ENCODE results near the gene ABCC11. TPM values are rescaled to one million over a fixed set of nuclear protein-coding genes. Genes with fewer than 3 reads are reported as not detected.

The ABCC11 gene
- total and polyA plus RNA-seq, 2 donors (not counting 1 experiment from before 2014, with no cell fraction given): 0.09 TPM; not detected in 1

DNA sequence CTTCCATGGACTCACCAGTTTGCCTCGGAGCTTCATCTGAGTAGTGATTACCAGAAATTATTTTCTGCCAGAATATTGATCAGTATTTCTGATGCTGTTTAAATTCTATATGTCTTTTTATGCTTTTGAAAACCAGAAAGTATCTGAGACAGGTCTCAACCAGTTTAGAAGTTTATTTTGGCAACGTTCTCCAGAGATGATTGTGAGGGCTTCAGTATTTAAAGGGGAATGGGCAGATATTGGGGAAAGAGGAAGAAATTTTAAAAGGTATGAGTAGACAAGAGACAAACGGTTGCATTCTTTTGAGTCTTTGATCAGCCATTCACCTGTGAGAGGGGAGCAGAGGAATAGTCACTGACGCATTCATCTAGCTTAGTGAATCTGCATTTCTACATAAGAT is 44.4 kb upstream of the ABCC11 start:
- ATAC-seq (ENCODE audit: low read depth) (no peak), DNase-seq (no peak)
- Histone ChIP-seq H3K4me2 (replicated peaks; ENCODE audit: low read depth, low read length, poor library complexity, severe bottlenecking) (no peak overlapping the region), H2AFZ (ENCODE audit: insufficient read depth, low read depth, low read length, poor library complexity, severe bottlenecking) (no peak overlapping the region), H3K27ac (ENCODE audit: low read length in 2 of 2) (no peak overlapping the region), H3K27me3 (replicated peaks in 1 of 4; ENCODE audit: control extremely low read depth in 1 of 4, control insufficient read depth in 3 of 4, insufficient read depth in 4 of 4, low read length in 3 of 4) (no peaks in the 10 kb centered on the region), H3K4me3 (ENCODE audit: control extremely low read depth in 1 of 5, extremely low read depth in 1 of 5, insufficient read depth in 1 of 5, low read depth in 2 of 5, low read length in 4 of 5) (no peak overlapping the region), H3K36me3 (replicated peaks in 1 of 2; ENCODE audit: control extremely low read depth in 1 of 2, control insufficient read depth in 1 of 2, extremely low read depth in 1 of 2, insufficient read depth in 2 of 2, low read length in 1 of 2) (peaks cover 13 to 58% of the 10 kb centered on the region in 2 experiments), H4K20me1 (ENCODE audit: control insufficient read depth, insufficient read depth, low read length, poor library complexity, severe bottlenecking) (no peaks in the 10 kb centered on the region), H3K9me3 (ENCODE audit: control extremely low read depth in 1 of 3, control insufficient read depth in 2 of 3, insufficient read depth in 1 of 3, low read length in 2 of 3) (peaks cover 0 to 8% (median 6%) of the 10 kb centered on the region in 3 donors), H3K9ac (ENCODE audit: low read length) (no peak overlapping the region), H3K79me2 (ENCODE audit: control insufficient read depth, insufficient read depth, low read length) (peaks cover 8% of the 10 kb centered on the region), H3K4me1 (ENCODE audit: control insufficient read depth in 2 of 2, insufficient read depth in 2 of 2, low read length in 2 of 2) (no peaks in the 10 kb centered on the region)
- no peaks in the 10 kb centered on the region for H3K27me3 Mint-ChIP-seq
- peaks cover 2% of the 10 kb centered on the region for H3K9me3 Mint-ChIP-seq (ENCODE audit: insufficient read depth)
- intact Hi-C loops (cut with micrococcal nuclease): no loop called here
- no CpG with 5 or more reads among the region's 4 CpGs for WGBS (ENCODE audit: insufficient coverage)
- H3K4me3 Mint-ChIP-seq: no peak overlapping the region
- H3K27ac Mint-ChIP-seq: no peak overlapping the region
- POLR2A ChIA-PET: no interaction called here
- CTCF ChIA-PET: interaction anchor here (1.0 to 1.2 kb wide), 2 partner anchors 234 to 255 kb away, joined by 3 read pairs; no protein-coding TSS in a partner anchor
- TF ChIP-seq, protein P1, sequence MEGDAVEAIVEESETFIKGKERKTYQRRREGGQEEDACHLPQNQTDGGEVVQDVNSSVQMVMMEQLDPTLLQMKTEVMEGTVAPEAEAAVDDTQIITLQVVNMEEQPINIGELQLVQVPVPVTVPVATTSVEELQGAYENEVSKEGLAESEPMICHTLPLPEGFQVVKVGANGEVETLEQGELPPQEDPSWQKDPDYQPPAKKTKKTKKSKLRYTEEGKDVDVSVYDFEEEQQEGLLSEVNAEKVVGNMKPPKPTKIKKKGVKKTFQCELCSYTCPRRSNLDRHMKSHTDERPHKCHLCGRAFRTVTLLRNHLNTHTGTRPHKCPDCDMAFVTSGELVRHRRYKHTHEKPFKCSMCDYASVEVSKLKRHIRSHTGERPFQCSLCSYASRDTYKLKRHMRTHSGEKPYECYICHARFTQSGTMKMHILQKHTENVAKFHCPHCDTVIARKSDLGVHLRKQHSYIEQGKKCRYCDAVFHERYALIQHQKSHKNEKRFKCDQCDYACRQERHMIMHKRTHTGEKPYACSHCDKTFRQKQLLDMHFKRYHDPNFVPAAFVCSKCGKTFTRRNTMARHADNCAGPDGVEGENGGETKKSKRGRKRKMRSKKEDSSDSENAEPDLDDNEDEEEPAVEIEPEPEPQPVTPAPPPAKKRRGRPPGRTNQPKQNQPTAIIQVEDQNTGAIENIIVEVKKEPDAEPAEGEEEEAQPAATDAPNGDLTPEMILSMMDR (IDR thresholded peaks at IDR 0.05): no peak
- no peak for TF ChIP-seq EZH2 (IDR thresholded peaks at IDR 0.05; ENCODE audit: borderline replicate concordance, insufficient read depth, low read depth, low read length, poor library complexity, severe bottlenecking)
- H3K4me1 Mint-ChIP-seq: no peaks in the 10 kb centered on the region

DNA sequence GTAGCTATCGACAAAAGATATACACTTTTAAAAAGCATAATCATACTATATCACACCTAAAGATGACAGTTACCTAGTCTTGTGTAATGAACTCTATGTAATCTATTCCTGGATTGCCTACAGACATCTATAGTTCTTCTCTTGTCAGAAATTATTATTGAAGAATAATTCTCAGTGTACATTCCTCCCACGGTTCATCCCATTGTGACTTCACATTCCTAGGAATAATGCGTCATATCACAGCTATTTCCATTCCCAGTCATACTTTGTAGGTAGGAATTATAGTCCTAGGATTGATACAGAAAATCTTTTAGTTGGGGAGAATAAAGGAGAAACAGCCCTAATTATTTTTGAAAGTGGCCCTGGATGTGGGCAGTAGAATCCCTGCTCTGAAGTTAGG is 44.0 kb upstream of the ABCC11 start:
- H4K20me1 ChIP-seq (ENCODE audit: control insufficient read depth, insufficient read depth, low read length, poor library complexity, severe bottlenecking): no peaks in the 10 kb centered on the region
- no peak for DNase-seq
- peaks cover 11% of the 10 kb centered on the region for H3K79me2 ChIP-seq (ENCODE audit: control insufficient read depth, insufficient read depth, low read length)
- TF ChIP-seq, protein P1 (IDR thresholded peaks at IDR 0.05): no peak
- no peak for TF ChIP-seq EZH2 (IDR thresholded peaks at IDR 0.05; ENCODE audit: borderline replicate concordance, insufficient read depth, low read depth, low read length, poor library complexity, severe bottlenecking)
- no peaks in the 10 kb centered on the region for H3K27me3 ChIP-seq (replicated peaks in 1 of 4; ENCODE audit: control extremely low read depth in 1 of 4, control insufficient read depth in 3 of 4, insufficient read depth in 4 of 4, low read length in 3 of 4)
- H3K27ac ChIP-seq (ENCODE audit: low read length in 2 of 2): no peak overlapping the region
- H3K4me2 ChIP-seq (replicated peaks; ENCODE audit: low read depth, low read length, poor library complexity, severe bottlenecking): no peak overlapping the region
- intact Hi-C loops (cut with micrococcal nuclease): no loop called here
- H3K9me3 Mint-ChIP-seq (ENCODE audit: insufficient read depth): peaks cover 2% of the 10 kb centered on the region
- ATAC-seq (ENCODE audit: low read depth): no peak
- no peak overlapping the region for H3K27ac Mint-ChIP-seq
- ChIA-PET CTCF (interaction anchor here (1.0 kb wide), 1 partner anchor 134 kb away, joined by 3 read pairs; no protein-coding TSS in a partner anchor), POLR2A (no interaction called here)
- H2AFZ ChIP-seq (ENCODE audit: insufficient read depth, low read depth, low read length, poor library complexity, severe bottlenecking): no peak overlapping the region
- H3K9ac ChIP-seq (ENCODE audit: low read length): no peak overlapping the region
- no peaks in the 10 kb centered on the region for H3K4me1 ChIP-seq (ENCODE audit: control insufficient read depth in 2 of 2, insufficient read depth in 2 of 2, low read length in 2 of 2)
- H3K9me3 ChIP-seq (ENCODE audit: control extremely low read depth in 1 of 3, control insufficient read depth in 2 of 3, insufficient read depth in 1 of 3, low read length in 2 of 3): peaks cover 4 to 8% (median 6%) of the 10 kb centered on the region in 3 donors
- H3K4me3 Mint-ChIP-seq: no peak overlapping the region
- peaks cover 13 to 59% of the 10 kb centered on the region in 2 experiments for H3K36me3 ChIP-seq (replicated peaks in 1 of 2; ENCODE audit: control extremely low read depth in 1 of 2, control insufficient read depth in 1 of 2, extremely low read depth in 1 of 2, insufficient read depth in 2 of 2, low read length in 1 of 2)
- no peak overlapping the region for H3K4me3 ChIP-seq (ENCODE audit: control extremely low read depth in 1 of 5, extremely low read depth in 1 of 5, insufficient read depth in 1 of 5, low read depth in 2 of 5, low read length in 4 of 5)
- WGBS (ENCODE audit: insufficient coverage): no CpG with 5 or more reads among the region's 3 CpGs
- H3K4me1 Mint-ChIP-seq: no peaks in the 10 kb centered on the region
- H3K27me3 Mint-ChIP-seq: no peaks in the 10 kb centered on the region
